BJ (cell line): ENCODE measurements around the gene NID2. TPM values are rescaled to one million over a fixed set of nuclear protein-coding genes. Genes with fewer than 3 reads are reported as not detected.

ENCODE experiments used
- CTCF ChIA-PET: fragments of 350-600 bp; formaldehyde crosslinking; extraction: SDS; loops from one replicate; lab custom pipeline; 2021; ENCODE audit warnings: antibody characterized with exemption, inconsistent platforms; lab: Yijun Ruan, JAX
- POLR2A ChIA-PET: fragments of 300-600 bp; sonication (Branson Sonifier 250); formaldehyde crosslinking; extraction: SDS; loops from one replicate; lab custom pipeline; 2021; ENCODE audit warnings: antibody characterized with exemption; lab: Charles Lee
- DNase-seq: peaks from one replicate; pipeline ENCODE4 v3.0.0-alpha.2; 2011; ENCODE audit warnings: low read depth
- H3K27me3 ChIP-seq: 2 replicates; pipeline ENCODE4 v1.6.0; 2011; ENCODE audit warnings: low read length; ENCODE audit not compliant: control insufficient read depth, insufficient read depth
- H3K36me3 ChIP-seq: 2 replicates; pipeline ENCODE4 v1.5.1; 2011; ENCODE audit warnings: low read length; ENCODE audit not compliant: control insufficient read depth, insufficient read depth
- H3K4me3 ChIP-seq: 2 replicates; pipeline ENCODE4 v1.5.1; 2011; ENCODE audit warnings: low read depth, mild to moderate bottlenecking, control low read depth, low read length
- polyA plus RNA-seq: library from polyadenylated mRNA; depleted of rRNA; stranded (reverse); fragments of >200 nt; gene quantifications from 2 replicates; pipeline ENCODE4 v1.2.3, GENCODE V29; 2011
- TF ChIP-seq, protein P1 (sequence below): IDR thresholded peaks from 2 replicates; pipeline ENCODE4 v1.5.1; 2011; ENCODE audit warnings: low read depth, mild to moderate bottlenecking, control low read depth, inconsistent platforms, low read length, moderate library complexity; ENCODE audit not compliant: insufficient read depth

The NID2 gene
- polyA plus RNA-seq, 1 experiment = 279 TPM

DNA sequence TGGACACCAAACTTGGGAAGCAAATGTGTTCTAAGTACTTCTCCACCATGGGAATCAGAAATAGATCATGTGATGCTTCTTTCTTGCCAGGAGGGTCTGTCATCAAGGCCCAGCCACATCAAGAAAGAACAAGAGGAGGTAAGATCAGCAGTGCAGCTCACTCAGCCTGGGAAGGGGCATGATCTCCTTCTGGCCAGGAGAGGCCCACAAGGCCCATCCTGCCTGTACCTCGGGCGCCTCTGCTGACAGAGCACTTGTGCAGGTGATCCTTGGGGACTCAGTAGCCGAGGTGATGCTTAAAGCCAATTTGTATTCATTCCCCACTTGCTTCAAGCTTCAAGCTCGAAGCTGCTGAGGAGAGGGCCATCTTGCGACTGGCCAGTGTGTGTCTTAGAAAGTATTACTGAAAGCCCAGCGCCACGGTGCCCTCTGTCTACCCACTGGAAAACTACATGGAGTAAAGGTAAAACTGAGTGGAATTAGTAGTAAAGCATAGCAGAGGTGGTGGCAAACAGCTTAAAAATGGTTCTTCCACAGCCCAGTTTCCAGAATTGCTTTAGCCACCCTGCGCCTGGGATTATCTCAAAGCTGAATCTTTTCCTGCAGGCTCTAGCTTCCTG is 53.3 kb downstream of the NID2 start:
- Histone ChIP-seq H3K36me3 (peaks cover 34% of the 10 kb centered on the region), H3K4me3 (no peak overlapping the region), H3K27me3 (no peaks in the 10 kb centered on the region)
- ChIA-PET CTCF (interaction anchor here (1.2 to 2.5 kb wide), 6 partner anchors 9 to 116 kb away, joined by 3 to 10 read pairs (median 4); no protein-coding TSS in a partner anchor), POLR2A (no interaction called here)
- TF ChIP-seq, protein P1, sequence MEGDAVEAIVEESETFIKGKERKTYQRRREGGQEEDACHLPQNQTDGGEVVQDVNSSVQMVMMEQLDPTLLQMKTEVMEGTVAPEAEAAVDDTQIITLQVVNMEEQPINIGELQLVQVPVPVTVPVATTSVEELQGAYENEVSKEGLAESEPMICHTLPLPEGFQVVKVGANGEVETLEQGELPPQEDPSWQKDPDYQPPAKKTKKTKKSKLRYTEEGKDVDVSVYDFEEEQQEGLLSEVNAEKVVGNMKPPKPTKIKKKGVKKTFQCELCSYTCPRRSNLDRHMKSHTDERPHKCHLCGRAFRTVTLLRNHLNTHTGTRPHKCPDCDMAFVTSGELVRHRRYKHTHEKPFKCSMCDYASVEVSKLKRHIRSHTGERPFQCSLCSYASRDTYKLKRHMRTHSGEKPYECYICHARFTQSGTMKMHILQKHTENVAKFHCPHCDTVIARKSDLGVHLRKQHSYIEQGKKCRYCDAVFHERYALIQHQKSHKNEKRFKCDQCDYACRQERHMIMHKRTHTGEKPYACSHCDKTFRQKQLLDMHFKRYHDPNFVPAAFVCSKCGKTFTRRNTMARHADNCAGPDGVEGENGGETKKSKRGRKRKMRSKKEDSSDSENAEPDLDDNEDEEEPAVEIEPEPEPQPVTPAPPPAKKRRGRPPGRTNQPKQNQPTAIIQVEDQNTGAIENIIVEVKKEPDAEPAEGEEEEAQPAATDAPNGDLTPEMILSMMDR = peak; percentile 53
- no peak for DNase-seq

DNA sequence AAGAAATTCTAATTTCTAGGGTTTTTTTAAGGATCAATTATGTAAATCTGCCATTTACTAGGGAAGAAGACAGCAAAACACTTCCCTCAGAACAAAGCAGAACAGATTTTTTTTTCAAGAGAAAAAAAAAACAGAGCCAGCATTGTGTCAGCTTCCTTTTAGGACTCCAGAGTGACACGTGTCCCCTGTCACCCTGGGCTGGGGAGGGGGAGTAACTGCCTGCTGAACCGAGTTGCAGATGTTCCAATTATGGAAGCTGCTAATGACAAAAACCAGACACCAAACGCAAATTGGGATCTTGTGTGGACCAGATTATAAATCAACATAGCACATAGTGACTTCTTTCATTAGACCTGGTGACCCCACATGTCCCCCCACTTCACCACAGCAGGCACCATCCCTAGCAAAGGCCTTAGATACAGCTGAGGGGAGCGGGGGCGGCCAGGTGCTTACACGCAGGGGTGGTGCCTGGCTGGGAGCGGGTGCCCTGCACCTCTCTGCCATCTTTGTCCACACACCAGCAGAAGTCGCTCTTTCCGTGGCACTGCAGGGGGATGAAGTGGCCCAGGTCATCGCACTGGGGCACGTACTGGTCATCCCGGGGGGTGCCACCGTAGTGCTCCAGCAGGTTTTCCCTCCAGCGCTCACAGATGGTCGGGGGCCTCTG is 54.1 kb downstream of the NID2 start:
- Histone ChIP-seq H3K27me3 (no peaks in the 10 kb centered on the region), H3K36me3 (peaks cover 34% of the 10 kb centered on the region), H3K4me3 (no peak overlapping the region)
- no peak for DNase-seq
- CTCF ChIA-PET = interaction anchor here (1.0 to 2.5 kb wide), 6 partner anchors 10 to 117 kb away, joined by 3 to 10 read pairs (median 5); no protein-coding TSS in a partner anchor
- POLR2A ChIA-PET = interaction anchor here (0.6 kb wide), 1 partner anchor 18 kb away, joined by 3 read pairs; no protein-coding TSS in a partner anchor
- TF ChIP-seq, protein P1 = no peak

DNA sequence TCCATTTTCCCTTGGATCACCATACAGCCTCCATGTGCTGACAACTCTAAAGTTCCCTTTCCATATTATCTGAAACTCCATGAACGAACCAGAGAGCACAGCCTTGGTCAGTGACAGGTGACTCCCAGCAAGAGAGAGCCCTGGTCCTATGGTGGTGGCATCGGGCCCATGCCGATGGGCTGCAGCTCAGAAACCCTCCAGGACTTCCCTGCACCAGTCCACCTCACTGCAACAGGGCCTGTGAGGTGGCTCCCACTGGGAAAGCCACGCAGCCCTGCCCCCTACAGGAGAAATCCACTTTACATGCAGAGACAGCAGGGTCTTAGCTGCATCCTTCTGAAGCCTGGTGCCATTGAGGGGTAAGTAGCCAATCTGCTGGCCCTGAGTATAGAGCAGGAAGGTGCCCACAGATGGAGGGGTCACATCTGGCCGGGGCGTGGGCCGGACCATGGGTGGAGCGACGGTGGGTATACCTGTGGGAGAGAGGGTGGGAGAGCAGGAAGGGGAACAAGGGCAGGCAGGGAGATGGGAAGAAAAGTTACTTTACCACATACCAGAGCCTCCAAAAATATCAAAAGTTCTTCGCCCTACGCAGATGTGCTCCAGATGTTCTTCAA is 54.8 kb downstream of the NID2 start:
- TF ChIP-seq, protein P1 = peak; percentile 26
- ChIA-PET POLR2A (interaction anchor here (0.6 kb wide), 1 partner anchor 19 kb away, joined by 3 read pairs; no protein-coding TSS in a partner anchor), CTCF (interaction anchor here (1.0 to 2.0 kb wide), 2 partner anchors 18 to 31 kb away, joined by 6 to 9 read pairs; no protein-coding TSS in a partner anchor)
- no peak for DNase-seq
- Histone ChIP-seq H3K4me3 (no peak overlapping the region), H3K27me3 (no peaks in the 10 kb centered on the region), H3K36me3 (peaks cover 29% of the 10 kb centered on the region)

DNA sequence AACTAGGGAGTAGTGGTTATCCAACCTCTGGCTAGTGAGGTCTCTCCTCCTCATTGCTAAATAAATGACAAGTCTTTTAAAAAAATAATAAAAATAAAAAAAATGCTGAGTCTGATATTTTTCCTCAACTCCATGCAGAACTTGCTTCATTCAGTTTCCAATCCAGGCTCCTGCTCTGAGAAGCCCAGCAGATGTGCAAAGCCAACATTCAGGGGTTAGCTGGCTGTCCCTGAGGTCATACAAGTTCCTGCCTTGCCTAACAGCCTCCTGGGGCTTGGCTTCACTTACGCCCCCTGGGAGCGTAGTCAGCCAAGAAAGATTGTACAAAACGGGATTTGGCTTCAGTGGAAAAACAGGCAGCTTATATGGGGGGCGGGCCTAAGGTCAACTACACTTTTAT is 56.2 kb downstream of the NID2 start:
- ChIA-PET POLR2A (no interaction called here), CTCF (interaction anchor here (1.0 to 1.3 kb wide), 4 partner anchors 16 to 120 kb away, joined by 3 to 7 read pairs (median 3); no protein-coding TSS in a partner anchor)
- peaks cover 30% of the 10 kb centered on the region for H3K36me3 ChIP-seq
- TF ChIP-seq, protein P1 = no peak
- DNase-seq = no peak
- no peak overlapping the region for H3K4me3 ChIP-seq
- H3K27me3 ChIP-seq = no peaks in the 10 kb centered on the region

DNA sequence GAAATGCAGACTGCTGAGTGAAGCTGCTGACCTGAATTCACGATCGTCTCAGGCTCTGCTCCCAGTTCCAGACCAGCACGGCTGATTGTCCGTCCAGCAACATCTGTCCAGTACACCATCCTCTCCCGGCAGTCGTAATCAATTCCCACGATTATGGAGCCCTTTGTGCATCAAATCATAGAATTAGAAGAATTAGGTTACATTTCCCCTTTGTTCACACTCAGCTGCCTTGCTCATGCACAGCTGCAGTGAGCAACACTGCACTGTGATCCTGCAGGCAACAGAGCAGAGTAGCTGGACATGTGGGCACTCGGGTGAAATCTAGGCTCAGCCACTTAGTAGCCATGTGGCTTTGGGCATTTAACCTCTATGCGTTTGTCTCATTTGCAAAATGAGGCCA is 57.3 kb downstream of the NID2 start:
- H3K4me3 ChIP-seq = no peak overlapping the region
- TF ChIP-seq, protein P1 = no peak
- H3K27me3 ChIP-seq = no peaks in the 10 kb centered on the region
- CTCF ChIA-PET = interaction anchor here (1.6 to 2.9 kb wide), 2 partner anchors 11 to 16 kb away, joined by 5 to 12 read pairs; no protein-coding TSS in a partner anchor
- H3K36me3 ChIP-seq = peaks cover 28% of the 10 kb centered on the region
- POLR2A ChIA-PET = no interaction called here
- DNase-seq = no peak
